IMR-90 (cell line): Measurements from ENCODE around the gene ASIC2.

Experiments used
- BHLHE40 ChIP-seq: fragments of 150-350 bp; IDR thresholded peaks from 2 replicates; pipeline ENCODE4 v1.6.1; 2016; ENCODE audit warnings: mild to moderate bottlenecking, low read depth, low read length
- CHD1 ChIP-seq: IDR thresholded peaks from 2 replicates; pipeline ENCODE4 v1.6.1; 2012; ENCODE audit warnings: low read depth, low read length, improper control_type of control experiment
- CTCF ChIP-seq: conservative IDR thresholded peaks from 2 replicates; pipeline ENCODE4 v1.5.1; 2012; ENCODE audit warnings: mild to moderate bottlenecking, low read depth, low read length, improper control_type of control experiment
- POLR2A ChIP-seq: IDR thresholded peaks from 2 replicates; pipeline ENCODE4 v1.6.1; 2012; ENCODE audit warnings: mild to moderate bottlenecking, low read depth, low read length
- RAD21 ChIP-seq: IDR thresholded peaks from 2 replicates; pipeline ENCODE4 v1.6.1; 2012; ENCODE audit warnings: low read length, improper control_type of control experiment
- RFX5 ChIP-seq: IDR thresholded peaks from 2 replicates; pipeline ENCODE4 v1.8.0; 2012; ENCODE audit warnings: low read depth, mild to moderate bottlenecking, low read length, moderate library complexity
- SMC3 ChIP-seq: fragments of 150-350 bp; IDR thresholded peaks from 2 replicates; pipeline ENCODE4 v1.6.1; 2016; ENCODE audit warnings: low read depth, mild to moderate bottlenecking, antibody characterized with exemption, low read length, moderate library complexity
- USF2 ChIP-seq: fragments of 150-350 bp; IDR thresholded peaks from 2 replicates; pipeline ENCODE4 v1.6.1; 2017; ENCODE audit warnings: mild to moderate bottlenecking, antibody characterized with exemption, low read length, low read depth

GRCh38 chr17:33178681-33179080, 114.4 kb downstream of the ASIC2 start:
- TF ChIP-seq CTCF (no peak), RAD21 (no peak), POLR2A (no peak), BHLHE40 (no peak), USF2 (no peak), CHD1 (no peak), RFX5 (no peak), SMC3 (no peak)
